HepG2 (cell line): ENCODE data around the gene STYXL2. TPM values are rescaled to one million over a fixed set of nuclear protein-coding genes. Genes with fewer than 3 reads are reported as not detected.

ENCODE experiments used
- ADNP ChIP-seq: sonication (generic); formaldehyde crosslinking; IDR thresholded peaks from 2 replicates; pipeline ENCODE4 v1.4.0; 2020; ENCODE audit warnings: missing genetic modification reagents
- AGO1 ChIP-seq: fragments of 200-400 bp; formaldehyde crosslinking; IDR thresholded peaks from 2 replicates; pipeline ENCODE4 v1.6.1; 2017; ENCODE audit warnings: mild to moderate bottlenecking, low read depth, low read length, moderate library complexity; ENCODE audit not compliant: poor library complexity, severe bottlenecking
- BORCS8-MEF2B ChIP-seq: sonication (generic); formaldehyde crosslinking; IDR thresholded peaks from 2 replicates; pipeline ENCODE4 v1.8.0; 2022; ENCODE audit warnings: mild to moderate bottlenecking, missing genetic modification reagents
- CHD4 ChIP-seq: fragments of 200-600 bp; sonication (generic); IDR thresholded peaks from 2 replicates; pipeline ENCODE4 v1.7.0; 2017; ENCODE audit warnings: mild to moderate bottlenecking, low read length, borderline replicate concordance
- GATA4 ChIP-seq: sonication (generic); IDR thresholded peaks from 2 replicates; pipeline ENCODE4 v1.6.1; 2016; ENCODE audit warnings: antibody characterized with exemption, low read depth, borderline replicate concordance
- HDAC6 ChIP-seq: fragments of 200-600 bp; sonication (generic); IDR thresholded peaks from 2 replicates; pipeline ENCODE4 v1.7.0; 2017; ENCODE audit warnings: mild to moderate bottlenecking, antibody characterized with exemption, low read length, low read depth
- MAFG ChIP-seq: sonication (generic); formaldehyde crosslinking; IDR thresholded peaks from 2 replicates; pipeline ENCODE4 v1.5.1; 2020; ENCODE audit warnings: mild to moderate bottlenecking, missing genetic modification reagents
- NBN ChIP-seq: fragments of 450-650 bp; conservative IDR thresholded peaks from 2 replicates; pipeline ENCODE4 v1.6.1; 2017
- NPAS2 ChIP-seq: sonication (generic); formaldehyde crosslinking; IDR thresholded peaks from 2 replicates; pipeline ENCODE4 v1.8.0; 2022; ENCODE audit warnings: mild to moderate bottlenecking, missing genetic modification reagents, borderline replicate concordance
- PCBP2 ChIP-seq: fragments of 200-400 bp; formaldehyde crosslinking; optimal IDR thresholded peaks from 2 replicates; pipeline ENCODE3; 2018; ENCODE audit warnings: low read length, low read depth; ENCODE audit not compliant: poor library complexity, severe bottlenecking
- SIX1 ChIP-seq: sonication (generic); formaldehyde crosslinking; IDR thresholded peaks from 2 replicates; pipeline ENCODE4 v1.4.0; 2020; ENCODE audit warnings: missing genetic modification reagents, borderline replicate concordance
- SRSF4 ChIP-seq: fragments of 200-400 bp; formaldehyde crosslinking; IDR thresholded peaks from one replicate; pipeline ENCODE4 v1.6.1; 2018; ENCODE audit warnings: mild to moderate bottlenecking, low read depth, low read length, moderate library complexity; ENCODE audit not compliant: poor library complexity, severe bottlenecking
- SSRP1 ChIP-seq: IDR thresholded peaks from 2 replicates; pipeline ENCODE4 v1.6.1; 2016; ENCODE audit warnings: control low read depth
- TEAD3 ChIP-seq: optimal IDR thresholded peaks from 2 replicates; pipeline ENCODE3; 2016; ENCODE audit warnings: borderline replicate concordance
- XRCC5 ChIP-seq: fragments of 200-400 bp; formaldehyde crosslinking; optimal IDR thresholded peaks from 2 replicates; pipeline ENCODE3; 2017; ENCODE audit warnings: mild to moderate bottlenecking, low read length
- ZBTB8A ChIP-seq: sonication (generic); formaldehyde crosslinking; IDR thresholded peaks from 2 replicates; pipeline ENCODE4 v1.4.0; 2020; ENCODE audit warnings: mild to moderate bottlenecking, low read depth, missing genetic modification reagents, borderline replicate concordance
- ZSCAN31 ChIP-seq: sonication (generic); formaldehyde crosslinking; IDR thresholded peaks from 2 replicates; pipeline ENCODE4 v1.5.0; 2020; ENCODE audit warnings: low read depth, mild to moderate bottlenecking, missing genetic modification reagents
- polyA plus RNA-seq, 8 experiments: library from polyadenylated mRNA; depleted of rRNA in 3 of 8; stranded (reverse) in 7 of 8; unstranded in 1 of 8; fragments of >200 nt; fragmentation: Illumina TruSeq in 4 of 8; extraction: Trizol in 4 of 8; gene quantifications; 2 replicates each; pipeline versions ENCODE4 v1.2.1 to v1.2.3, GENCODE V29; 2011 to 2016; ENCODE audit warnings: low read depth in 4 of 8, missing spikeins in 1 of 8, mixed read lengths in 1 of 8; ENCODE audit not compliant: insufficient read depth in 1 of 8
- total RNA-seq, 5 experiments: library from RNA; depleted of rRNA; stranded (reverse); fragments of >200 nt; fragmentation: Illumina TruSeq; extraction: Trizol; gene quantifications; 2 replicates each; pipeline ENCODE4 v1.2.3, GENCODE V29; 2016; ENCODE audit warnings: low read depth in 1 of 5
- TF ChIP-seq, protein P1 (sequence below): sonication (generic); formaldehyde crosslinking; IDR thresholded peaks from 2 replicates; pipeline ENCODE4 v1.8.1; 2023; ENCODE audit warnings: mild to moderate bottlenecking, missing genetic modification reagents, borderline replicate concordance
- TF ChIP-seq, protein P2 (sequence below): sonication (generic); formaldehyde crosslinking; IDR thresholded peaks from 2 replicates; pipeline ENCODE4 v1.8.1; 2022; ENCODE audit warnings: low read depth, mild to moderate bottlenecking, missing genetic modification reagents
- TF ChIP-seq, protein P3 (sequence below): sonication (generic); formaldehyde crosslinking; conservative IDR thresholded peaks from 2 replicates; pipeline ENCODE4 v1.8.1; 2023; ENCODE audit warnings: missing genetic modification reagents
- TF ChIP-seq, protein P4 (sequence below): sonication (generic); formaldehyde crosslinking; IDR thresholded peaks from 2 replicates; pipeline ENCODE4 v1.5.0; 2020; ENCODE audit warnings: missing genetic modification reagents
- TF ChIP-seq, protein P5 (sequence below): sonication (generic); formaldehyde crosslinking; IDR thresholded peaks from 2 replicates; pipeline ENCODE4 v1.5.0; 2020; ENCODE audit warnings: mild to moderate bottlenecking, low read depth, missing genetic modification reagents, borderline replicate concordance
- TF ChIP-seq, protein P6 (sequence below): sonication (generic); formaldehyde crosslinking; IDR thresholded peaks from 2 replicates; pipeline ENCODE4 v1.4.0; 2020; ENCODE audit warnings: missing genetic modification reagents, low read depth, mild to moderate bottlenecking, borderline replicate concordance

The STYXL2 gene
- total and polyA plus RNA-seq, 2 of the 13 experiments (the other 11 are each of a cell fraction or from before 2014, with no cell fraction given): not detected

DNA sequence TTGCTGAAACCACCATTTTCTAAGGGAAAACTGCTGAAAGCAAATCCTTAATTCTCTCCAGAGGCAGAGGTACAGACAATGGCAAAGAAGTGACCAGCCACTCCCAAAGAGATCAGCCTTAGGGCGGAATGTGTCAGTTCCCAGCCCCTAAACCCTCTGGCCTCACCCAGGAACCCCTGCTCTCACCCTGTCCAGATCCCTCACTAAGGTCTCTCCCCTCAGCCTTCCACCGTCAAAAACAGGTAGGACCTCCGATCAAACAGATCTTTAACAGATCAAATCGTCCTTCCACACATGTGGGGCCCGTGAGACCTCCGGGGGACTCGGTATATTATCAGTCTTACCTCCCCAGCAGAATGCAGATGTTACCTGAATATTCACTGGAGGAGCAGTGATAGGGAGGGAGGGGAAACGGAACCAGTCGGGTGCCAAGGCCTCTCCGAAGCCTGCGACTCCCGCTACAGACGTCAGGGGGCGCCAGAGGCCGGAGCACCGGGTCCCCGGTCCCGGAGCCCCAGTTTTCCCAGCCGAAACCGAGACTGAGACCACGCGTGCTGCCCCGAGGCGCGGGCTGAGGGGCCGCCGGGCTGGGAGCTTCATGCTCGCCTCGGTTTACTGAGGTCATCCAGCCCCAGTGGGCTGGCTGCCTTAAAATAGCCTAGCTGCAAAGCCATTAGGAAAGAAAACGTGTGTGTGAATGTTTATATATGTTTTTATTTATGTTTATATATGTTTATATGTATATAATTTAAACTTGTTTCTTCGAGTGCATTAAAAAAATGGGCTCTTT lies 27.3 kb upstream of the STYXL2 start (continued):
- no peak for TF ChIP-seq ZBTB8A
- no peak for TF ChIP-seq SIX1
- no peak for TF ChIP-seq ADNP
- no peak for TF ChIP-seq NPAS2 (CRISPR knock-in tag)
- no peak for TF ChIP-seq ZSCAN31 (CRISPR knock-in tag)
- peak; percentile 21 for TF ChIP-seq XRCC5
- TF ChIP-seq, protein P1, sequence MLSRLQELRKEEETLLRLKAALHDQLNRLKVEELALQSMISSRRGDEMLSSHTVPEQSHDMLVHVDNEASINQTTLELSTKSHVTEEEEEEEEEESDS: no peak
- no peak for TF ChIP-seq MAFG (CRISPR knock-in tag)
- no peak for TF ChIP-seq CHD4
- TF ChIP-seq, protein P2, sequence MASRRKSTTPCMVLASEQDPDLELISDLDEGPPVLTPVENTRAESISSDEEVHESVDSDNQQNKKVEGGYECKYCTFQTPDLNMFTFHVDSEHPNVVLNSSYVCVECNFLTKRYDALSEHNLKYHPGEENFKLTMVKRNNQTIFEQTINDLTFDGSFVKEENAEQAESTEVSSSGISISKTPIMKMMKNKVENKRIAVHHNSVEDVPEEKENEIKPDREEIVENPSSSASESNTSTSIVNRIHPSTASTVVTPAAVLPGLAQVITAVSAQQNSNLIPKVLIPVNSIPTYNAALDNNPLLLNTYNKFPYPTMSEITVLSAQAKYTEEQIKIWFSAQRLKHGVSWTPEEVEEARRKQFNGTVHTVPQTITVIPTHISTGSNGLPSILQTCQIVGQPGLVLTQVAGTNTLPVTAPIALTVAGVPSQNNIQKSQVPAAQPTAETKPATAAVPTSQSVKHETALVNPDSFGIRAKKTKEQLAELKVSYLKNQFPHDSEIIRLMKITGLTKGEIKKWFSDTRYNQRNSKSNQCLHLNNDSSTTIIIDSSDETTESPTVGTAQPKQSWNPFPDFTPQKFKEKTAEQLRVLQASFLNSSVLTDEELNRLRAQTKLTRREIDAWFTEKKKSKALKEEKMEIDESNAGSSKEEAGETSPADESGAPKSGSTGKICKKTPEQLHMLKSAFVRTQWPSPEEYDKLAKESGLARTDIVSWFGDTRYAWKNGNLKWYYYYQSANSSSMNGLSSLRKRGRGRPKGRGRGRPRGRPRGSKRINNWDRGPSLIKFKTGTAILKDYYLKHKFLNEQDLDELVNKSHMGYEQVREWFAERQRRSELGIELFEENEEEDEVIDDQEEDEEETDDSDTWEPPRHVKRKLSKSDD (CRISPR knock-in tag): no peak
- TF ChIP-seq, protein P3, sequence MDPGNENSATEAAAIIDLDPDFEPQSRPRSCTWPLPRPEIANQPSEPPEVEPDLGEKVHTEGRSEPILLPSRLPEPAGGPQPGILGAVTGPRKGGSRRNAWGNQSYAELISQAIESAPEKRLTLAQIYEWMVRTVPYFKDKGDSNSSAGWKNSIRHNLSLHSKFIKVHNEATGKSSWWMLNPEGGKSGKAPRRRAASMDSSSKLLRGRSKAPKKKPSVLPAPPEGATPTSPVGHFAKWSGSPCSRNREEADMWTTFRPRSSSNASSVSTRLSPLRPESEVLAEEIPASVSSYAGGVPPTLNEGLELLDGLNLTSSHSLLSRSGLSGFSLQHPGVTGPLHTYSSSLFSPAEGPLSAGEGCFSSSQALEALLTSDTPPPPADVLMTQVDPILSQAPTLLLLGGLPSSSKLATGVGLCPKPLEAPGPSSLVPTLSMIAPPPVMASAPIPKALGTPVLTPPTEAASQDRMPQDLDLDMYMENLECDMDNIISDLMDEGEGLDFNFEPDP (CRISPR knock-in tag): no peak
- TF ChIP-seq, protein P4, sequence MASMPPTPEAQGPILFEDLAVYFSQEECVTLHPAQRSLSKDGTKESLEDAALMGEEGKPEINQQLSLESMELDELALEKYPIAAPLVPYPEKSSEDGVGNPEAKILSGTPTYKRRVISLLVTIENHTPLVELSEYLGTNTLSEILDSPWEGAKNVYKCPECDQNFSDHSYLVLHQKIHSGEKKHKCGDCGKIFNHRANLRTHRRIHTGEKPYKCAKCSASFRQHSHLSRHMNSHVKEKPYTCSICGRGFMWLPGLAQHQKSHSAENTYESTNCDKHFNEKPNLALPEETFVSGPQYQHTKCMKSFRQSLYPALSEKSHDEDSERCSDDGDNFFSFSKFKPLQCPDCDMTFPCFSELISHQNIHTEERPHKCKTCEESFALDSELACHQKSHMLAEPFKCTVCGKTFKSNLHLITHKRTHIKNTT: no peak
- TF ChIP-seq PCBP2: no peak
- no peak for TF ChIP-seq AGO1
- TF ChIP-seq, protein P5, sequence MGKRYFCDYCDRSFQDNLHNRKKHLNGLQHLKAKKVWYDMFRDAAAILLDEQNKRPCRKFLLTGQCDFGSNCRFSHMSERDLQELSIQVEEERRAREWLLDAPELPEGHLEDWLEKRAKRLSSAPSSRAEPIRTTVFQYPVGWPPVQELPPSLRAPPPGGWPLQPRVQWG (CRISPR knock-in tag): no peak
- no peak for TF ChIP-seq BORCS8-MEF2B (CRISPR knock-in tag)
- no peak for TF ChIP-seq HDAC6
- no peak for TF ChIP-seq NBN
- TF ChIP-seq SSRP1 (CRISPR knock-in tag): no peak
- TF ChIP-seq GATA4: no peak
- TF ChIP-seq SRSF4: no peak
- TF ChIP-seq, protein P6, sequence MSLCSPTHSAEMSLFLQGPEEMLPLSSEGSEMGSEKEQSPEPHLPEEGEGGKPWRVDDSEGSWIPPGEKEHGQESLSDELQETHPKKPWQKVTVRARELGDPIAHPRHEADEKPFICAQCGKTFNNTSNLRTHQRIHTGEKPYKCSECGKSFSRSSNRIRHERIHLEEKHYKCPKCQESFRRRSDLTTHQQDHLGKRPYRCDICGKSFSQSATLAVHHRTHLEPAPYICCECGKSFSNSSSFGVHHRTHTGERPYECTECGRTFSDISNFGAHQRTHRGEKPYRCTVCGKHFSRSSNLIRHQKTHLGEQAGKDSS (CRISPR knock-in tag): no peak
- TF ChIP-seq TEAD3 (CRISPR knock-in tag): no peak
